IPS DF 4.7 (cell line): ENCODE measurements around the gene ZCCHC14.

Source experiments
- DNase-seq: peaks from one replicate; pipeline ENCODE4 v3.0.0-alpha.2; 2013; ENCODE audit warnings: low spot score; ENCODE audit errors: extremely low read depth

The ZCCHC14 gene

DNA sequence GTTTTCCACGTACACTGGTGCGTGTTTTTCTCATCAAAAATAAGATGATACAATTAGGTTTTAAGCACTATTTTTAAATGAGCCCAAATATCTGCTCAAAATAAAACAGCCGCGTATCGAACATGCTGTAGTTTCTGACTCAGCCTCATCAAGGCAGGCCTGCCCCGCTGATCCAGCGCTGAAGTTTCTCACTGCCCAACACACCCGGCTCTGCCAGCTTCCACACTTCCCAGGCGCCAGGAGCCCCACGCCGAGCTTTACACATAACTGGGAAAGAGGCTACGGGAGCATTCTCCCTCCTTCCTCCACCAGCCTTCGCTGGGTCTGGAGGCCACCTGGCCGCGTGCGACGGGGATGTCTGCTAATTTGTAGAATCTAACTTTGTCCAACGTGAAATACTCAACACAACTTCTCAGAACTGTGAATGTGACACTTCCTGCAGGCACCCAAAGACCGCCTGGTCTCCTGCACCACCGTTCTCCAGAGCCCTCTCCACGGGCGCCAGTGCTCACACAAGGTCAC, 58.6 kb downstream of the ZCCHC14 start:
- DNase-seq, result no peak

DNA sequence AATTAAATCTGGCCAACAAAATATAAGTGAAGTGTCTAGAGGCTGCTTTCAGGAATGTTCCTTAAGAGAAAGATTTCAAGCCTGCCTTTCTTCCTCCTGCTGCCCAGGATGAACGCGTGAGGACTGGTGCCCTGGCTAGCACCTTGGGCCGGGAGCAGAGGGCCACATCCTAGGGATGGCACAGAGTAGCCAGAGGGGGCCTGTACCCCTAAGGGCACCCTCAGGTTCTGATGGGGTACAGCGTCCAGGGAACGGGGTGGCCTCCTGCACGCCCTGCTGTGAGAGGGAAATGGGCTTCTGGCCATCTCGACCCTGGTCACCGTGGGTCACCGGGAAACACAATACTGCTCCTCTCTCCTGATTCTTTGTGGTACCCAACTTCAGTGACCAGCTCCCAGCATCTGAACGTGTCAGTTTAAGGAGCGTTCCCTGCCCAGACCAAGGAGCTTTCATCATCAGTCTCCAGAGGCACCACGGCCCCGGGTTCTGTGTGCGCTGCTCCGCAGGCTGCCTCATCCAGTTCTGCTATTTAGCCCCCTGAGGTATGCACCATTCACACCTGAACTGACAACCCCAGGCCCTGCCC, 60.4 kb downstream of the ZCCHC14 start:
- no peak for DNase-seq

DNA sequence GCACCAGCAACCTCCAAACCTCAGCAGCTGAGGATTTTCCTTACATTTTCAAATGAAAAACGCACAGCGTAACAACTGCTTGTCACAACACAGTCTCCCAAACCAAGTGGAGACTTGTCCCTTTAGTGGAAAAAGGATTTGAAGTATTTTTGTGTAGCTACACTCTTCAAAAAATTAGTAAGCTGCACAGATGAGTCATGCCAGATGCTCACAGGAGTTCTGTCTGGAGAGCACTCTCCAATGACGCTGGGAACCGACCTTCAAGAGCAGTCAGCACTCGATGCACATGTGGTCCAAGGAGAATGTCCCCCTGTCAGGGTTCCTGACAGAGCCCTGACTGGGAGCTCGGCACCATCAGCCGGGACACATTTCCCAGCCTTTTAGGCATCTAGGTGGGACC, 60.9 kb downstream of the ZCCHC14 start:
- no peak for DNase-seq

DNA sequence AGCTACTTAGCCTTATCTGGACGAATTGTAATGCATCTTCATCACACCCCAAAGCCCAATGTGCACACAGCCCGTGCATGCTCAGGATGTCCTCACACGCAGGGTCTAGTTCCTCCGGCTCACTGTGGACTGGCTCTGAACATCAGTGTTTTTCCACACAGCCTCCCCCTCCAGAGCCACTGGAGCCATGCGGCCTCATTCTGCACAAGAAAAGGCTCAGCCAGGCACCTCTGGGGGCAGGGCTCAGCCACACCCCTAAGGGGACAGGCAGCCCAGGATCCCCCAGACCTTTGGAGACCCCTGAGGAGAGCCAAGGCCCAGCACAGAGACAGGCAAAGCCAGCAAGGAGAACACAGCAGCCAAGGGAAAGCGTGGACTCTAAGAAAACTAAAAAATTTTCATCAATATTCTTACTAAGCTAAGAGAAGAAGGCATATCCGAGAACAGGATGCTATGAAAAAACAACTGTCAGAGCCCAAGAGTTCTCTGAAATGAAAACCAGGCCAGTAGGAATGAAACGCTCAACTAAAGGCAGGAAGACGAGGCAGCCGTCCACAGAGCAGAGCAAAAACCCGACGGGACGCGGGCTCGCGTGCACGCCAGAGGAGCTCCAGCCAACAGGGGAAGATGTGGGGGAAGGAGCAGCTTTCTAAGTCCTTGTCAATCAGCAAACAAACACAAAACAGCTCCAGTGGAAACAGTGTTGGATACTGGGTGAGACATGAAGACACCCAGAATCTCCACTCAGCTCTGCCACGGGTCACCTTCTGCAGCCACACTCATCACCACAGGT, 66.2 kb downstream of the ZCCHC14 start:
- DNase-seq, result no peak

DNA sequence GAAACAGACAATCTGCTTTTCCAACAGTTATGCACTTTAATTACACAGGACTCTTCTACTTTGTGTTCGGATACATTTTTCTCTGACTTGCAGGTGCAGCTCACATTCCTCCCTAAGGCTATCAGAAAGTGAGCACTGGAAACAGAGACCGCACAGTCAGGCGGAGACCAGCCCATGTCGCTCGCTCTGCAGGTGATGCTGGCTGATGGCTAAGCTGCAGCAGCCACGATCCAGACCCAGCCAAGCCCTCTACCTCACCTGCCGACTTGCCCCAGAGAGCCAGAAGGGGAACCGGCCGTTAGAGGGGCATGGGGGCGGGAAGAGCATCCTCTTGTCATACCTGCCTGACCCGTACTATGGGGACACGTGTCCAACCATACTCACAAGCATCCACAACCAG, 66.9 kb downstream of the ZCCHC14 start:
- no peak for DNase-seq

DNA sequence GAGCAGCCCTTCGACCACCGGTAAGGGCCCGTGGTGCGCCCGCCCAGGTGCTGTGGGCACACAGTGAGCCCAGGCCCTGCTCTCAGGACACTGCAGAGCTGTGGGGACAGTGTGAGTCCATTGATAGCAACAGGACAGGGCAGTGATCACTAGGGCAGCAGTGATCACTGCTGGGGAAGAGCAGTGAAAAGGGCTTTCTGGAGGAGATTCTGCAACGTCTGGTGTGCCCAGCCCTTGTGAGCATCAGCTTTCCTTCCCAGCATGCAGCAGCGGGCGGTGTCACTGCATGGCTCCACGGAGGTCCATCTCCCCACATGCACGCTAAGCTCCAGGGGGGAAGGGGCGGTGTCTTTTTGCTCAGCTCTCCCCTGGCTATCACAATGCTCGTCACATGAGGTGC, 68.6 kb downstream of the ZCCHC14 start:
- DNase-seq, result no peak

DNA sequence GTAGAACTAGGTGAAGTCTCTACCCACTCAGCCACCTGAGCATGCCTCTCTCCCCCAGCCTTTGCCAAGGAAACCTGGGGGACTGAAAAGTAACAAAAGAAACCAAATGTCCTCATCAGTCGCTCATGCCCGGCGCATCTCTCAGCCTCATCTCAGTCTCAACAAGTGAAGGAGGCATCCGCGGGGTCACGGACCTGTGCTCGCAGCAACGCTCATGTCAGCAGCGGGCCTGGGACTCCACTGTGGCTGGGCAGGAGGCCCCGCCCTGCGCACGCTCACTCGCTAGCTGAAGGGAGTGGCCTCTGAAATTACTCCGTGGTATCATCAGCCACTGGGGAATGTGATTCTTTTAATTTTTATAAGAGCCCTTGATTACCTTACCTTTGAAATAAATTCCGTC, 69.4 kb downstream of the ZCCHC14 start:
- no peak for DNase-seq

DNA sequence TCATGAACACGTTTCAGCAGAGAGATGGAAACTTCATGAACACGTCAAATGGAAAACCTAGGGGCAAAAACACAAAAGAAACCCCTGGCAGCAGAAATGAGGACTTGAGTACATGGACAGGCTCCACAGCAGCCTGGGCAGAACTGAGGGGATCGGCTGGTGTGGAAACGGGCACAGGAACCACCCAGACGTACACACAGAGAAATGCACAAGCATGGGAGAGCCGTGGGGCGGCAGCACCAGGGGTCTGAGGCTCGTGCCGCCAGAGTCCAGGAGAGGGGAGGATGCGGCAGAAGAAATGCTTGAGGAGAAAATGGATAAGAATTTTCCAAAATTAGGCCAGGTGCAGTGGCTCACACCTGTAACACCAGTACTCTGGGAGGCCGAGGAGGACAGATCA, 70.7 kb downstream of the ZCCHC14 start:
- no peak for DNase-seq

DNA sequence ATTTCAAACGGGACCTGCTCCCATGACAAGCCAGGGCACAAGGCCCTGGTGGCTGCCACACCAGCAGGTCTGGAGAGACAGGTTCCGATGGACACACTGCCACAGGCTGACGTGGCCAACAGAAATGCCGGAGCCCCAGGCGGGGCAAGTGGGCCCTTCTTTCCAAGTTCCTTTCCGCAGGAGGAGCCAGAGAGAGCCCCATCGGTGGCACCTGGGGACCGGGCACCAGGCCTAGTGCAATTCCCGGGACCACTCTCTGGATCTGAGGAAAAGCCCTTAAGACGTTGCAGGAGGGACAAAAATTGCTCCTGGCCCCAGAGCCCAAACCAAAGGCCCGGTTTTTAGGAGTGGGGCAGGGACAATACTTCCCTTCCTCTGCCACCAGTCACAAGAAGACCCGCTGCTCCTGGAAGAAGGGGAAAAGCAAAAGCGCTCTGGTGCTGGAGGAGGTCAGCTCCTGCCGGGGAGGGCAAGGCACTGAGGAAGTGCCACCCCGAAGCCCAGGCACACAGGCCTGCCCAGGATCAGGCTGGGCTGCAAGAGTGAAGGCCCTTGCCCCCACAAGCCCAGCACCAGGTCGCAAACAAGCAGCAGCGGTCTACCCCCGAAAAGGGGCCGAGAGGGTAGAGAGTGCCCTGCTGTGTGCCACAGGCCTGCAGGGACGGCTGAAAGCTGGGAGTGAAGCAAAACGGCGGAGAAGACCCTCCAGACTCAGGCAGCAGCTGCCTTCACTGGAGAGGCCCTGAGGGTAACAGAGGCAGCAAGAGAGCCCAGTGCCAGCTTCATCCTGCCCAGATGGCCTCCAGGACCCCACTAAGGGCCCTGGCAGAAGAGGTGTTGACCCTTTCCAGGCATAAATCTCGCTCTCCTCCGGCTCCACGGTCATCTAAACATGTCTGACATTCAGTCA, 71.6 kb downstream of the ZCCHC14 start:
- DNase-seq, result no peak

DNA sequence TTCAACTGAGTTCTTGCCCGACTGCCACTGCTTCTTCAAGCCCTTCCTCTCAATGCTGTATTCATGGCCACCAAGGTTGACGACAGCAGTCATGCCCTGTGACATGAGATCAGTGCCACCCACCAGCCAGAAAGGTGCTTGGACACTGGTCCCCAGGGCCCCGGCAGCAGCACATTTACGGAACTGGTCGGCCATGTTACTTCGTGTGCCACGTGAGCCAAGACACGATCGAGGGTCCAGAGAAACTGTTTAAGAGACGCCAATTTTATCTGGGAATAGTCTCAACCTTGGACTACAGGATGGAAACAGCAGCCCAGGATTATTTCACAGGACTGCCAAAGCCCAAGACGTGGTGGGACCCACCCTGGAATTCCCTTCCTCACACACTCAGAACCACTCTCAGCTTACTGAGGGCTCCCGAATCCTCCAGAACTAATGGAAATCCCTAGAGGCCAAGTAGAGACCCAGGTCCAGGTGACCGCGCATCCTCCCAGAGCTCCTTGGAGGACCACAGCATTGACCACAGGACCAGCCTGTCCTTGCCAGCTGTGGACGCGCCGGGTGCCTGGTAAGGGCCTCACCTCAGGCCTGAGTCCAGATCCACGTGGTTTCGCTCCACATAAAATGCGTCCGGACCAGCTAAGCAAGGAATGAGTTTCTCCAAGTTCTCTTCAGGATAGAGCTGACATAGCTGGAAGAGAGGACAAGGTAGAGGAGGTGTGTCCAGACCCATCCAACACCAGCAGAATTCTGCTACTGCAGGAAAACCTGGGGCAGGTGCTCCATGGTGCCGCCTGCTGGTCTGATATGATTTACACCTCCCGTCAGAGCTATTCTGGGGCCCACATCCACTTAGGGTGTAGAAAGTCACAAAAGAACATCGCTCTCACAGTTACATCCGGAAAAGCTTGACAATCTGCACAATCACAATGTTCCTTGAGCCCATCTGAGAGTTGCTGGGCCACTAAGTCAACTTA, 72.5 kb downstream of the ZCCHC14 start:
- no peak for DNase-seq

DNA sequence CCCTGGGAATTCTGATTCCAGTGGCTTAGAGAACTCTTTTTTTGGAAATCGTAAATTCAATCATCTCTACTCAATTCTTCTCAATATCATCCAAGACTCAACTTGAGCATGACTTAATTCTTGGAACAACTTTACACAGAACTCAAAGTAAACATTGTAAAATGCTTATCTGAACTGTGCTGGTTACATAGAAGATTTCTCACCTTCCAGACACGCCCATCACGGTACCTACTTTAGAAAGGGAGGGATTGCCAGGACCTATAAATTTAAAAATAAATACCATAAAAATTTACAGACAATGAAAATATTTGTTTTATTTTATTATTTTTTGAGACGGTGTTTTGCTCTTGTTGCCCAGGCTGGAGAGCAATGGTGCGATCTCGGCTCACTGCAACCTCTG, 74.2 kb downstream of the ZCCHC14 start:
- no peak for DNase-seq

DNA sequence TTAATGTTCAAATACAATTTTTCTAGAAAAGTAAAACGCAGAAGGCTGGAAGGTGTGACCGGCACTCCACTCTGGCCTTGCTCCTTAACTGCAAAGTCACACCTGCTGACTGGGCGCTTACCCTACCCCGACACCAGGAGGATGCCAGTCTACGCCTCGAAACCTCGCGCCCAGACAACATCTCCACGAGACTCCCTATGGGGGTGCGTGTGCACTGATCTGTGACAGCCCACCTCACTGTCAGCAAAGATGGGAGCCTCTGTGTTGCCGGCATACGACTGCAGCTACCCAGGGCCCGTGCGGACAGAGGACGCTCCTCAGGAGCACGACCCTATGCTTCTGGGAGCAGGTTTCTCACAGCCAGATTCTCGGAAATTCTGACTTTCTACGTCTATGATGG, 74.6 kb downstream of the ZCCHC14 start:
- DNase-seq, result no peak

DNA sequence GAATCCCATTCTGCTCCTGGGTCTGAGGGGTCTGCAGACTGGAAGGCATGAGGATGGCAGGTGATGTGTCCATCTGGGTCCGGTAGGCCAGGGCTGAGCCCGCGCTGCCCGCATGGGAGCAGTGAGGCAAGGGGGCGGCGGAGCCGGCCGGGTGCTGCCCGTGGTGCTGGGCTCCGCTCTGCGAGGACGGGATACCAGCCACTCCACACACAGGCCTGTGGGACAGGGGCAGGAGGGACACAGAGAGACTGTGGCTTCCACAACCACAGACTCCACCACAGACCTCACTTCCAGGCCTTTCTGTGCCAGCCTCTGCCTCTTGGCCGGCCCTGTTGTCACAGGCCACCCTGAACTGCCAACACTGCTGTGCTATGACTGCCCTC, 75.3 kb downstream of the ZCCHC14 start:
- no peak for DNase-seq

DNA sequence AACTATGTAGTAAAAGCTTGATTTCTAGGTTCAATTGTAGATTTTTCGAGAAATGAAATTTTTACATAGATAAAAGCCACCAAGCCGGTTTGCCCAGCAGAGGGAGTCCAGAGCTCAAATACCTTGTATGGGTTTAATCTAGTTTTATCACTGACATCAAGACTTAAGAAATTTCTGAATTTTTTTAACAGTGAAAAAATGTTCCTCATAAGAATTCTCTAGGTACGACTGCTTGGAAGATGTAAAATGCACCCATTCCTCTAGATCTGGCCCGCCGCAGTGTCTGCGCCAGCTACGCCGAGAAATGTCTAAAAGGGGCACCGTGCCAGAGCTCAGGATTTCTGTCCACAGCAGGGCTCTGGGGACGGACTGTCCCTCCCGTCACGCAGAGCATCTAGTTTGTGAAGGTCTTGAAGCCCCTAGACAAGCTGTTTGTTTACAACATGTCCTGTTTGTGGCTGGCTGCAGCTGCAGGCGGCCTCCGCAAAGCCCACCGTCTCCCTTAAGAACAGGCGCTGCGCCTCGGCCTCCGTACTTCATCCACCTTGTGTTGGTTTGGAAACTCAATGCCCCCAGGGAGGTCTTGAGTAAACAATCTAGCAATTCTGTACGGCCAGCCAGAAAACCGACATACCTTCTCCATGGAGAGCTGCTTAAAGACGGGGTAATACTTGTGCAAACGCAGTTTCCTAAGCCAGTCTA, 75.8 kb downstream of the ZCCHC14 start:
- no peak for DNase-seq

DNA sequence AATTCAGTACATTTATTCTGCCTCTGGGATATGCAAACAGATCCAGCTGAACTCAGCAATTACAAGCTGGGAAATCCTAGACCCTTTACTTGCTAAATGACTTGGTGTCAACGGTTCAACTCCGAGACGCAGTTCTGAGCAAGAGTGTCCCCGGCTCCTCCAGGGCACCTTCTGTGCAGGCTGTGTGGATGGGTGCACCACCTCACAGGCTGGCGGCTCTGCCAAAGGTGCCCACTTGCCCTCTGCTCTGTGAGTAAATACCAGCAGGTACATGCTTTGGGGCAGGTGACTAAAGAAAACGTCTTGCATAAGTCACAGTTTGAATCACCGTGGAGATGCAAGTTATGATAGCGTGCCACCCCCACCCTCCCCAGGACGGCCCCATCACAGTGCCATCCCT, 77.4 kb downstream of the ZCCHC14 start:
- DNase-seq, result no peak

DNA sequence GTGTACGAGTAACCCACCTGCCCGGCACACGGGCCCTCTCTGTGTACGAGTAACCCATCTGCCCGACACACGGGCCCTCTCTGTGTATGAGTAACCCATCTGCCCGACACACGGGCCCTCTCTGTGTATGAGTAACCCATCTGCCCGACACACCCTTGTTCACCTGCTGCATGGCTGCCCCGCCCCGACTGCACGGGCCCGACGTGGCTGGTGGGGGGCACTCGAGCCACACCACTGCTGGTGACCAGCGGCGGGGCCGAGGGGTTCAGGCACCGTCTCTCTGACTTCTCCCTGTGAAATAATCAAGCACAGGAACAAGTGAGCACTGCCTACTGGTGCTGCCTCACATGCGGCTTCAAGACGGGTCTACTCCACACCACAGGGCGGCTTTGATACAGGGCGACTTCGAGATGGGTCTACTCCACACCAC, 78.6 kb downstream of the ZCCHC14 start:
- no peak for DNase-seq

DNA sequence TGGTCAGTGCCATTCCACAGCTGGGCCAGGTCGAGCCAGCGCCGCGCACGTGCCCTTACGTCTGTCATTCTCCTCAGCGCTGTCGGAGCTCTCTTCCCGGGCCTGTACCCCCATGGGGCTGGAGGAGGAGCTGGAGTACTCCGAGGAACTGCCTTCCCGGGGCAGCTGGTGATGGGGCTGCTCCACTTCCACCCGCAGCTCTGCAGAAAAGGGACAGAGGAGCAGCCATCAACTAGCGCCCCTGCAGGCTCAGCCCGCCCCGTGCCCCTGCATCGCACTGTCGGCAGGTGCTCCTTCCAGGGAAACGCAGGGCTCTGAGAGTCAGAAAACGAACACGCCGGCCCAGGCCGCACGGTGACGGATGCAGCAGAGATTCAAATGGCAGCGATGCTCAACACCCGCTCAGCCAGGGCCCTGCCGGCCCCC, 79.8 kb downstream of the ZCCHC14 start:
- no peak for DNase-seq

DNA sequence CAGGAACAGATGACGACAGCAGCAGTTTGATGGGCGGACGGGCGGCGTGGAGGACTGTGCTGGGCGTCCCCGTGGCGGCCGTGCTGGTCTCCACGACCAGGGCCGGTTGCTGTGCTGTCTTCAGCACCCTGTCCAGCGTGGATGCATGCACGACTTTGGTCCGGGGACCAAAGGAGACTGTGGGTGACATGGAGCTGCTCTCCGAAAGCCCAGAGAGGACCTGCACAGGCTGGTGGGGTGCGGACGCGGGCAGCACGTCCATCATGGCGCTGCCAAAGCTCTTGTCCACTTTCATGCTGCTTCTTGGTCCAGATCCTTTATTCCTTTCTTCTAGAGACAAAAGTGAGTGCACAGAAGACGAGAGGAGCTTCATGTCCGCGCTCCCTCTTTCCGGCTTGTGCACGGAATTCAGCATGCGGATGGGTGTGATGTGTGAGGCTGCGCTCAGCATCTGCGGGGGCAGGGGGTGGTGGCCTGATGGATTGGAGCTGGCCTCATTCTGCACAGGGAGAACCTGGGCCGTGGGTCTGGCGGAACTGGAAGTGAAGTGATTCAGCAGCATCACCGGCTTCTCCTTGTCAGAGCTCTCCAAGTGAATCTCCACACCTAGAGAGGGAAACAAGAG, 80.3 kb downstream of the ZCCHC14 start:
- DNase-seq, result no peak

DNA sequence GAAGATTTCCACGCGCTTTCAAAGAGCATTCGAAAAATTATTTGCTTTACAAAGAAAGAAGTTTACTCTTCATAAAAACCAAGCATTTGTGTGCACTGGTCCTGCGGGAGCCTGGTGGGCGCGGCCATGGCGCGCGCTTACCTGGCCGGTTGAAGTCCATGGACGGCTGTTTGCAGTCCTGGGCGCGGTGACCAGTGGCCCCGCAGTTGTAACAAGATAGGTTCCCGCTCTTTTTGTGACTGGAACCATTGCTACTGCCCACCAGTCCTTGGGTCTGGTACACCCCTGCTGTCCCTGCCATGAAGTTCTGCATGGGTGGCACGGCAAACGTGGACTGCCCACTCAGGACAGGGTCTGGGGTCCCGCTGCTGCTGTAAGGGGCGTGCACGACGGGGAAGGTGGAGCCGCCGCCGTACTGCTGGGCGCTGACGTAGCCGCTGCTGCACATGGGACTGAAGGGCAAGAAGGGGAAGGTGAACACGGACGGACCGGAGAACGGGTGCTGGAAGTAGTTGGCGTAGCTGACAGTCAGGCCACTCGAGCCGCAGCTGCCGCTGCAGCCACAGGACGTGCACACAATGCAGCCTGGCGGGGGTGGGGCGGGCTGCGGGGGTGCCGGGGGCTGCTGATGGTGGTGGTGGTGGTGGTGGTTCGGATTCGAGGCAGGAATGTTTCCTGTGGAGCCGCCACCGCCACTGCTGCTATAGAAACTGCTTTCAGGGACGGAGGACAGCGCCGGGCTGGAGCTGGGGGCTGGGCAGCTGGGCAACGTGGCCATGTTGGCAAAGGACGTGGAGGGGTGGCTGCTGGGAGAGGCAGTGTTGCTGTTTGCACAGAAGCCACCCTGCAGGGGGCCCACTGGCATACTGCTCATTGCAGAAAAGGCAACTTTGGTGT, 81.2 kb downstream of the ZCCHC14 start:
- no peak for DNase-seq
